IPS DF 6.9 (cell line): ENCODE results near the gene APOL6.

ENCODE experiments used
- DNase-seq: peaks from one replicate; pipeline ENCODE4 v3.0.0-alpha.2; 2013; ENCODE audit warnings: low read depth, low spot score
- H3K27ac ChIP-seq: one replicate; pipeline ENCODE4 v1.5.1; 2013; ENCODE audit warnings: low read length, control low read depth
- H3K27me3 ChIP-seq: 2 replicates; pipeline ENCODE4 v1.6.1; 2013; ENCODE audit warnings: mild to moderate bottlenecking, low read length; ENCODE audit not compliant: control insufficient read depth, insufficient read depth
- H3K36me3 ChIP-seq: 2 replicates; pipeline ENCODE4 v1.6.1; 2013; ENCODE audit warnings: low read length; ENCODE audit not compliant: control insufficient read depth, insufficient read depth
- H3K4me1 ChIP-seq: 2 replicates; pipeline ENCODE4 v1.6.1; 2013; ENCODE audit warnings: low read length; ENCODE audit not compliant: control insufficient read depth, insufficient read depth
- H3K4me3 ChIP-seq: 2 replicates; pipeline ENCODE4 v1.5.1; 2013; ENCODE audit warnings: mild to moderate bottlenecking, low read length
- H3K9me3 ChIP-seq: 2 replicates; pipeline ENCODE4 v1.6.1; 2013; ENCODE audit warnings: low read length, inconsistent platforms; ENCODE audit not compliant: control insufficient read depth, insufficient read depth
- WGBS: extraction: QIAGEN DNeasy Blood & Tissue Kit; methylation state at CpG from one replicate; pipeline ENCODE4 v1.1.7; 2013; ENCODE audit warnings: mixed read lengths, missing lambda C conversion rate; ENCODE audit not compliant: insufficient read length, insufficient coverage; 5-methylcytosine and 5-hydroxymethylcytosine counted together

The APOL6 gene

GRCh38 chr22:35648066-35649025 is at the start of gene APOL6:
Gene APOL6 (plus strand): TSS chr22:35648446. CDS start chr22:35656426, 7,980 bp downstream.
- DNase-seq = no peak
- peaks cover 2% of the 10 kb centered on the region; the same call in 1 of the 2 replicates for H3K4me1 ChIP-seq
- no peak within 1 kb of the TSS for H3K27ac ChIP-seq
- H3K9me3 ChIP-seq = no peaks in the 10 kb centered on the region
- WGBS = no CpG with 5 or more reads among the region's 18 CpGs
- no peak within 1 kb of the TSS for H3K4me3 ChIP-seq
- H3K27me3 ChIP-seq = no peaks in the 10 kb centered on the region
- no peaks in the 10 kb centered on the region; the same call in 1 of the 2 replicates for H3K36me3 ChIP-seq

- Histone ChIP-seq H3K36me3 (no peaks in the 10 kb centered on the region), H3K4me3 (no peak overlapping the region), H3K27ac (no peak overlapping the region), H3K9me3 (no peaks in the 10 kb centered on the region), H3K27me3 (no peaks in the 10 kb centered on the region), H3K4me1 (no peaks in the 10 kb centered on the region)
- no CpG with 5 or more reads among the region's 4 CpGs for WGBS
- DNase-seq = no peak
Observed at GRCh38 chr22:35599364-35599763, 48.9 kb upstream of the APOL6 start.

- no peaks in the 10 kb centered on the region for H3K36me3 ChIP-seq
- H3K27me3 ChIP-seq = no peaks in the 10 kb centered on the region
- no peaks in the 10 kb centered on the region for H3K9me3 ChIP-seq
- no peak overlapping the region for H3K4me3 ChIP-seq
- no CpG with 5 or more reads among the region's 12 CpGs for WGBS
- no peak overlapping the region for H3K27ac ChIP-seq
- no peaks in the 10 kb centered on the region for H3K4me1 ChIP-seq
- DNase-seq = no peak
Observed at GRCh38 chr22:35600476-35600875, 47.8 kb upstream of the APOL6 start.

- DNase-seq = no peak
- H3K4me3 ChIP-seq = no peak overlapping the region
- no peaks in the 10 kb centered on the region for H3K36me3 ChIP-seq
- H3K4me1 ChIP-seq = no peaks in the 10 kb centered on the region
- WGBS = 100% methylated on average over 1 of the region's 5 CpGs
- H3K9me3 ChIP-seq = no peaks in the 10 kb centered on the region
- no peak overlapping the region for H3K27ac ChIP-seq
- no peaks in the 10 kb centered on the region for H3K27me3 ChIP-seq
Observed at GRCh38 chr22:35601013-35601580, 47.1 kb upstream of the APOL6 start.

- no peak for DNase-seq
- Histone ChIP-seq H3K4me1 (no peaks in the 10 kb centered on the region), H3K4me3 (no peak overlapping the region), H3K9me3 (no peaks in the 10 kb centered on the region), H3K27ac (no peak overlapping the region), H3K36me3 (no peaks in the 10 kb centered on the region), H3K27me3 (no peaks in the 10 kb centered on the region)
- WGBS = no CpG with 5 or more reads among the region's 9 CpGs
Observed at GRCh38 chr22:35601743-35602615, 46.3 kb upstream of the APOL6 start.

GRCh38 chr22:35604621-35605368 is 43.5 kb upstream of the APOL6 start:
- Histone ChIP-seq H3K4me1 (no peaks in the 10 kb centered on the region), H3K27ac (no peak overlapping the region), H3K4me3 (no peak overlapping the region), H3K27me3 (no peaks in the 10 kb centered on the region), H3K36me3 (no peaks in the 10 kb centered on the region), H3K9me3 (no peaks in the 10 kb centered on the region)
- DNase-seq = no peak
- WGBS = no CpG with 5 or more reads among the region's 9 CpGs

GRCh38 chr22:35605369-35605680 is 42.9 kb upstream of the APOL6 start:
- H3K36me3 ChIP-seq = no peaks in the 10 kb centered on the region
- H3K27ac ChIP-seq = no peak overlapping the region
- no peak overlapping the region for H3K4me3 ChIP-seq
- H3K9me3 ChIP-seq = no peaks in the 10 kb centered on the region
- DNase-seq = no peak
- WGBS = no CpG with 5 or more reads among the region's 2 CpGs
- no peaks in the 10 kb centered on the region for H3K27me3 ChIP-seq
- H3K4me1 ChIP-seq = no peaks in the 10 kb centered on the region

GRCh38 chr22:35605851-35606481 is 42.3 kb upstream of the APOL6 start:
- H3K27me3 ChIP-seq = no peaks in the 10 kb centered on the region
- DNase-seq = no peak
- no peaks in the 10 kb centered on the region for H3K4me1 ChIP-seq
- H3K9me3 ChIP-seq = no peaks in the 10 kb centered on the region
- H3K27ac ChIP-seq = no peak overlapping the region
- no peak overlapping the region for H3K4me3 ChIP-seq
- H3K36me3 ChIP-seq = no peaks in the 10 kb centered on the region
- WGBS = no CpG with 5 or more reads among the region's 13 CpGs

- no peak overlapping the region for H3K27ac ChIP-seq
- H3K4me3 ChIP-seq = no peak overlapping the region
- no peaks in the 10 kb centered on the region for H3K36me3 ChIP-seq
- DNase-seq = no peak
- no CpG with 5 or more reads among the region's 8 CpGs for WGBS
- H3K27me3 ChIP-seq = no peaks in the 10 kb centered on the region
- H3K4me1 ChIP-seq = no peaks in the 10 kb centered on the region
- H3K9me3 ChIP-seq = no peaks in the 10 kb centered on the region
Observed at GRCh38 chr22:35606916-35607315, 41.3 kb upstream of the APOL6 start.
